Testis (tissue), 3 donors: ENCODE data around the gene CDPF1. TPM values are rescaled to one million over a fixed set of nuclear protein-coding genes. Genes with fewer than 3 reads are reported as not detected.

Experiments used
- DNase-seq: peaks from one replicate; pipeline ENCODE4 v3.0.0-alpha.2; 2019
- H3K27ac ChIP-seq, 2 donors: fragments of 200-600 bp; sonication (generic); one replicate each; pipeline ENCODE4 v1.5.1; 2019
- H3K27me3 ChIP-seq: fragments of 200-600 bp; sonication (generic); one replicate; pipeline ENCODE4 v1.5.1; 2019
- H3K36me3 ChIP-seq: fragments of 200-600 bp; sonication (generic); one replicate; pipeline ENCODE4 v1.5.1; 2017; ENCODE audit warnings: low read depth; ENCODE audit errors: missing control alignments
- H3K4me1 ChIP-seq: fragments of 200-600 bp; sonication (generic); one replicate; pipeline ENCODE4 v1.5.1; 2019
- H3K4me3 ChIP-seq, 2 donors: fragments of 200-600 bp; sonication (generic); one replicate each; pipeline ENCODE4 v1.5.1; 2017 to 2019
- H3K9me3 ChIP-seq: fragments of 200-600 bp; sonication (generic); one replicate; pipeline ENCODE4 v1.5.1; 2017
- POLR2A ChIP-seq: fragments of 450-650 bp; IDR thresholded peaks from one replicate; pipeline ENCODE4 v1.6.1; 2017; ENCODE audit warnings: antibody characterized with exemption, mild to moderate bottlenecking, moderate library complexity
- WGBS, 2 donors: methylation state at CpG; one replicate each; pipeline ENCODE4 v1.1.5; 2018; 5-methylcytosine and 5-hydroxymethylcytosine counted together
- intact Hi-C: fragments of 100-400 bp; cut with DNase I; formaldehyde crosslinking; loops from one replicate; pipeline ENCODE4 v1.15.1; 2023; ENCODE audit warnings: low total_unique reads
- polyA plus RNA-seq: library from polyadenylated mRNA; stranded (reverse); fragments of 350-450 nt; fragmentation: Illumina TruSeq; extraction: RNeasy Lipid Tissue Mini Kit (QIAGEN cat#74804); gene quantifications from one replicate; pipeline ENCODE4 v1.2.3, GENCODE V29; 2014; ENCODE audit warnings: low read depth, low replicate concordance; ENCODE audit not compliant: insufficient read depth
- total RNA-seq, 2 donors: library from RNA; depleted of rRNA; stranded (reverse); fragments of >200 nt; gene quantifications; one replicate each; pipeline ENCODE4 v1.2.3, GENCODE V29; 2016
- TF ChIP-seq, protein P1 (sequence below), 3 experiments: fragments of 450-650 bp in 2 of 3; fragments of 200-600 bp in 1 of 3; sonication (generic) in 1 of 3; IDR thresholded peaks; one replicate each; pipeline ENCODE4 v1.5.1; 2016 to 2019; ENCODE audit warnings: antibody characterized with exemption in 3 of 3, mild to moderate bottlenecking in 2 of 3, moderate library complexity in 1 of 3

Gene CDPF1
- total and polyA plus RNA-seq, 3 donors from 2014 or later = 6.0 to 12.2 (median 11.0) TPM

DNA sequence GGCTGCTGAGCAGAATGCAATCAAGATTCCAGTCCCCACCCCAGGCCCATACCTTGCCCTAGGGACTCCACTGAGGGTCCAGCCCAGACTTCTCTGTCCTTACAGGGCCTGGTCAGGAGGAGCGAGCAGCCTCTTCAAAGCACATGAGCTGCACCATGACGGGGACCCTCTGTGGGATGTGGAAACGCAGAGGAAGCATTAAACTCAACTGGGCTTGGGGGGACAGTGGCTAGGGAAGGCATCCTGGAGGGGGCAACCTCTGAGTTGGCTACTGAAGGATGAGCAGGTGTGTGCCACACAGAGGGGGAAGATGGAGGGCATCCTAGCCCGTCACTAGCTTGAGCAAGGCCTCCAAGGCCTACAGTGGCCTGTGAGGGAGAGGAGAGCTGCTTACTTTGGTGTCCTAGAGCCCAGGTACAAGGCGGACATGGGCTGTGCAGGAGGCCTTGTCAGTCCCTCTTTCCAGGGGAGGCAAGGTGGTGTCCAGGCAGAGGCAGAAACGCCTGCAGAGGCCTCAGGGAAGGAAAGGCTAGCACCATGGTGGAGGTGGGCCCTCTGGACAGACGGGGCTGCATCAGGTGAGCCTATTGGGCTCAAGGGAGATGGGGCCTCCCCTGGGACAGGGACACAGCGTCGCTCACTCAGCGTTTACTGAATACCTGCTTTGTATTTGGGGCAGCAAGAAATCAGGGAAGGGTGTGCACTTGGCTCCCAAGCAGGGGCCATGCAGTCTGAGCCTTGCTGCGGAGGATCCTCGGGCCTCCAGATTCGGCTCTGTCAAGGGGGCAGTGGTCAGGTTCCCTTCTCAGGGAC, 32.0 kb upstream of the CDPF1 start:
- 90 to 93% methylated on average over 9 to 13 of the region's 13 CpGs for WGBS, 2 donors
- H3K27ac ChIP-seq = no peak overlapping the region
- no peaks in the 10 kb centered on the region for H3K9me3 ChIP-seq
- no peaks in the 10 kb centered on the region for H3K27me3 ChIP-seq
- DNase-seq = no peak
- H3K4me1 ChIP-seq = no peaks in the 10 kb centered on the region
- no peak for TF ChIP-seq POLR2A
- TF ChIP-seq, protein P1, sequence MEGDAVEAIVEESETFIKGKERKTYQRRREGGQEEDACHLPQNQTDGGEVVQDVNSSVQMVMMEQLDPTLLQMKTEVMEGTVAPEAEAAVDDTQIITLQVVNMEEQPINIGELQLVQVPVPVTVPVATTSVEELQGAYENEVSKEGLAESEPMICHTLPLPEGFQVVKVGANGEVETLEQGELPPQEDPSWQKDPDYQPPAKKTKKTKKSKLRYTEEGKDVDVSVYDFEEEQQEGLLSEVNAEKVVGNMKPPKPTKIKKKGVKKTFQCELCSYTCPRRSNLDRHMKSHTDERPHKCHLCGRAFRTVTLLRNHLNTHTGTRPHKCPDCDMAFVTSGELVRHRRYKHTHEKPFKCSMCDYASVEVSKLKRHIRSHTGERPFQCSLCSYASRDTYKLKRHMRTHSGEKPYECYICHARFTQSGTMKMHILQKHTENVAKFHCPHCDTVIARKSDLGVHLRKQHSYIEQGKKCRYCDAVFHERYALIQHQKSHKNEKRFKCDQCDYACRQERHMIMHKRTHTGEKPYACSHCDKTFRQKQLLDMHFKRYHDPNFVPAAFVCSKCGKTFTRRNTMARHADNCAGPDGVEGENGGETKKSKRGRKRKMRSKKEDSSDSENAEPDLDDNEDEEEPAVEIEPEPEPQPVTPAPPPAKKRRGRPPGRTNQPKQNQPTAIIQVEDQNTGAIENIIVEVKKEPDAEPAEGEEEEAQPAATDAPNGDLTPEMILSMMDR (IDR thresholded peaks at IDR 0.05) = no peak
- H3K36me3 ChIP-seq = no peaks in the 10 kb centered on the region
- H3K4me3 ChIP-seq = no peak overlapping the region
- intact Hi-C loops = no loop called here

DNA sequence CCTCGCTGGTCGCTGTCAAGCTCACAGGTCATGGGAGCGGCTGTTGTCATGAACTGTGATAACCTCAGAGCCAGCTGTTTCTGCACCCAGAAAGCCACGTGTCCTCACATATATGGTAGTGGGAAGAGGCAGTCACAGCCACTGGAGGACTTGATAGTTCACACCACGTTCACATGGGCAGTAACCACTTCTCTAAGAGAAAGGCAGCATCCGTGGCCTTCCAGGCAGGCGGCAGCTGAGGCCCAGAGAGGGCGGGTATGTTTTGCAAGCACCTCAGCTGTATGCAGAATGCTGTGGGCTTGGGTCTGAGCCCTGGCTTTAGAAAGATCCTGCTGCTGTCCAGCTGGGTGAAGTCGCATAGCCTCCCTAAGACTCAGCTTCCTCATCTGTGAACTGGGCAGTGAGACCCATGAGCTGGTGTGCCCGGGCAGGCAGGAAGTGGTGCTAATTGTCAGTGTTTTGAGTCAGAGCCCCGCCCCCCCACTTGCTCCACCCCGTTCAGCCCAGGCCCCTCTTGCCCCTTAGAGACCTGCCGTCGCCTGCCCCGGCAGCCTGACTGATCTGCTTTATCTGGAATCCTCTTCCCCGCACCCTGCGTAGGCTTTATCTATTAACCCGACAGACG, 31.0 kb upstream of the CDPF1 start:
- intact Hi-C loops = no loop called here
- no peaks in the 10 kb centered on the region for H3K9me3 ChIP-seq
- no peak for DNase-seq
- no peaks in the 10 kb centered on the region for H3K4me1 ChIP-seq
- no peak overlapping the region for H3K4me3 ChIP-seq
- 90 to 91% methylated on average over 17 to 19 of the region's 19 CpGs for WGBS, 2 donors
- TF ChIP-seq POLR2A = no peak
- TF ChIP-seq, protein P1 (IDR thresholded peaks at IDR 0.05) = no peak
- H3K36me3 ChIP-seq = no peaks in the 10 kb centered on the region
- H3K27ac ChIP-seq = no peak overlapping the region
- no peaks in the 10 kb centered on the region for H3K27me3 ChIP-seq

DNA sequence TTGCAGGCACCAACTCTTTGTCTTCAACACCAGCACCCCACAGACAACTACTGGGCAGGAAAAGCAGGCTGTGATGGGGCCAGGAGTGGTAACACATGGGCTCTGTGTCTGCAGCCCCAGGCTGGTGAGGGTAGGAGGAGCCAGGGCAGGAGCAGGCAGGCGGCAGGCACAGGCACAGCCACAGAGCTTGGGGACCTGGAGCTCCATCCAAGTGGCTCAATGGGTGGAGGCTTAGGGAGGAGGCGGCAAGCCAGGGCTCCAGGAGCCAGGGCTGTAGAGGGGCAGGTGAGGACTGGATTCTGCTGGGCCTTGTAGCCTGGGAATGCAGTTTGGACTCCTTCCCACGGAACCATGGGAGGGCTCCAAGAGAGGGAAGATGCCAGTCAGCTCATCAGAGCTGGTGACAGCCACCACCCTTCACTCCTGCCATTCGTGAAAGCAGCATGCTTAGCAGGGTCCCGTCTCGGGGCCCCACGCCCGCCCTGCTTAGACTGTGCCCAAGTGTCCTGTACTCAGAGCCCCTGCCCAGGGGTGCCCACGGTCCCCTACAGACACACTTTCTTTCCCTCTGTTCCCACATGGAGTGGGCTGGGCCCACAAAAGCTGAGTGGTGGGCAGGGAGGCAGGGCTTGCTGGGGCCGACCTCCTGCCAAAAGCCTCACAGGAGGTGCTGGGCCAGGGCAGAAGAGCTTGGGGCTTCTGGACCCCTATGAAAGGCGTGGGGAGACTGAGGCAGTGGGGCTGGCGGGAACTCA, 30.1 kb upstream of the CDPF1 start:
- no peak overlapping the region for H3K27ac ChIP-seq
- no peak overlapping the region for H3K4me3 ChIP-seq
- H3K27me3 ChIP-seq = no peaks in the 10 kb centered on the region
- no peaks in the 10 kb centered on the region for H3K9me3 ChIP-seq
- intact Hi-C loops = no loop called here
- 91 to 94% methylated on average over 11 of the region's 12 CpGs for WGBS, 2 donors
- no peaks in the 10 kb centered on the region for H3K36me3 ChIP-seq
- TF ChIP-seq, protein P1 (IDR thresholded peaks at IDR 0.05) = no peak
- TF ChIP-seq POLR2A = no peak
- no peaks in the 10 kb centered on the region for H3K4me1 ChIP-seq
- DNase-seq = no peak

DNA sequence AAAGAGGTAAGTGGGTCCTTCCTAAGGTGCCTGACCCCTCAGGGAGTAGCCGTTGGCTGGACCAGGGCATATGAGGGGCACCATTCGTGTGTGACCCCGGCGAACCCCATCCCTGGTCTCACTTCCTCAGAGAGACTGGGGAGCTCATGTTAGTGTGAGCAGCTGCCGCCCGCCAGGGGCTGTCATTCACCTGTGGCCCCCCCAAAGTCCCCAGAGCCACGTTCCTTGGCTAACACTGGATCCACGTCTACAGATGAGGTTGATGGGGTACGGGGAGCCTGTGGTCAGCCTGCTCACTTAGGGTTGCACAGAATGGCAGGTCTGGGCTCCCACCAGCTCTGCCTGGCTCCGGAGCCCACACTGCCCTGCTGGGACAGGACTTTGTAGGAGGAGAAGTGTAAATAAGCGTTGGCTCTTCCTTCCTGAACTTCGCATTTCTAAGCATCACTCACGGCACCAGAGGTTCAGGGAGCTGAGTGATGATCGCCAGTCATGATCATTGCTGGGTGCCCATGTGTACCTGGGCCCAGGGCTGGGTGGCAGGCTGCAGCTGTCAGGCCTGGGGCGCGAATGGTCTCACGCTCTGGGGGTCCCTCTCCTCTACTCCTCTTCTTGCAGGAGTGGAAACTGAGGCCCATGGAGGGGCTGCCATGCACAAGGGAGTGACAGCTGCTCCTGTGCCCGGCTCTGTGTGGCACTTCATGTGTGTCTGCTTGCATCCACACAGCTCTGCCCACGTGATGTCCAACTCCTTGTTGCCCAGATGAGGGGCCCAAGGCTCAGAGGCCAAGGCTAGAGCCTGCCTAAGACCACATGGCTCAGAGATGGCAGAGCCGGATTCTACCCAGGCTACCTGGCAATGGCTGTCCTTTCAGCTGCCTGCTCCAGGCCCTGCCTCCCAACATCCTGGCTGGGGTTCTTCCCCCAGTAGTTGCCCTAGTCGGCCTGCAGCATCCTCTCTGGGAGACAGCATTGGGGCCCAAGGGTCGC, 28.9 kb upstream of the CDPF1 start:
- no peak for DNase-seq
- Histone ChIP-seq H3K27me3 (no peaks in the 10 kb centered on the region), H3K9me3 (no peaks in the 10 kb centered on the region), H3K4me1 (no peaks in the 10 kb centered on the region), H3K36me3 (no peaks in the 10 kb centered on the region), H3K27ac (no peak overlapping the region), H3K4me3 (no peak overlapping the region)
- intact Hi-C loops = no loop called here
- TF ChIP-seq POLR2A = no peak
- TF ChIP-seq, protein P1 (IDR thresholded peaks at IDR 0.05) = no peak
- 89 to 97% methylated on average over 12 to 22 of the region's 22 CpGs for WGBS, 2 donors
